ENCODE measurements around the gene TMCC3. TPM values are rescaled to one million over a fixed set of nuclear protein-coding genes. Genes with fewer than 3 reads are reported as not detected.

Gene TMCC3
- total and polyA plus RNA-seq, 8 donors = 0.58 to 14.3 (median 5.0) TPM

DNA sequence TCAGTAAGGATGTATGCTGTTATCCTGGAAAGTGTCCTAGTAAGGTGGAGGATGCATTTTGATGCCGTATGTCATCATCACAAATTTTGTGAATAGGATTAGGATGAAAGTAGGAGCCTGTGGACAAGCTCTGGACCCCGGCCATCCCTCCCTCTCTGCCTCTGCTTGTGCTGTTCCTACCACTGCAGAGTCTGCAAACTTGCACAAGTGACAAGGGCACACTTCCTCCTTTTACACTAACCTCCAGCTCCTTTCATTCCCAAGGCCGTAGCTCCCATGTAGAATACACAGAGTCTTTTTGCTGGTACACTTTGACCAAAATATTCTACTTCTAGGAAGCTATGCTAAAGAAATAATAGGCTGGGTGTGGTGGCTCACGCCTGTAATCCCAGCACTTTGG lies 13.3 kb upstream of the TMCC3 start:
- DNase-seq = no peak
- TF ChIP-seq, protein P1, sequence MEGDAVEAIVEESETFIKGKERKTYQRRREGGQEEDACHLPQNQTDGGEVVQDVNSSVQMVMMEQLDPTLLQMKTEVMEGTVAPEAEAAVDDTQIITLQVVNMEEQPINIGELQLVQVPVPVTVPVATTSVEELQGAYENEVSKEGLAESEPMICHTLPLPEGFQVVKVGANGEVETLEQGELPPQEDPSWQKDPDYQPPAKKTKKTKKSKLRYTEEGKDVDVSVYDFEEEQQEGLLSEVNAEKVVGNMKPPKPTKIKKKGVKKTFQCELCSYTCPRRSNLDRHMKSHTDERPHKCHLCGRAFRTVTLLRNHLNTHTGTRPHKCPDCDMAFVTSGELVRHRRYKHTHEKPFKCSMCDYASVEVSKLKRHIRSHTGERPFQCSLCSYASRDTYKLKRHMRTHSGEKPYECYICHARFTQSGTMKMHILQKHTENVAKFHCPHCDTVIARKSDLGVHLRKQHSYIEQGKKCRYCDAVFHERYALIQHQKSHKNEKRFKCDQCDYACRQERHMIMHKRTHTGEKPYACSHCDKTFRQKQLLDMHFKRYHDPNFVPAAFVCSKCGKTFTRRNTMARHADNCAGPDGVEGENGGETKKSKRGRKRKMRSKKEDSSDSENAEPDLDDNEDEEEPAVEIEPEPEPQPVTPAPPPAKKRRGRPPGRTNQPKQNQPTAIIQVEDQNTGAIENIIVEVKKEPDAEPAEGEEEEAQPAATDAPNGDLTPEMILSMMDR (IDR thresholded peaks at IDR 0.05) = no peak
- TF ChIP-seq EP300 (IDR thresholded peaks at IDR 0.05) = no peak
- TF ChIP-seq POLR2A (IDR thresholded peaks at IDR 0.05) = no peak
- no peak for TF ChIP-seq POLR2AphosphoS5 (IDR thresholded peaks at IDR 0.05)
- Histone ChIP-seq H3K9me3 (no peaks in the 10 kb centered on the region), H3K4me3 (no peak overlapping the region), H3K27ac (no peak overlapping the region), H3K4me1 (peaks cover 0 to 16% (median 0%) of the 10 kb centered on the region in 4 donors), H3K36me3 (no peaks in the 10 kb centered on the region), H3K27me3 (no peaks in the 10 kb centered on the region)
- intact Hi-C loops (cut with DNase I; ENCODE audit: low total_unique reads) = no loop called here
- 79 to 93% (median 89%) methylated on average over 4 of the region's 4 CpGs for WGBS, 5 donors

DNA sequence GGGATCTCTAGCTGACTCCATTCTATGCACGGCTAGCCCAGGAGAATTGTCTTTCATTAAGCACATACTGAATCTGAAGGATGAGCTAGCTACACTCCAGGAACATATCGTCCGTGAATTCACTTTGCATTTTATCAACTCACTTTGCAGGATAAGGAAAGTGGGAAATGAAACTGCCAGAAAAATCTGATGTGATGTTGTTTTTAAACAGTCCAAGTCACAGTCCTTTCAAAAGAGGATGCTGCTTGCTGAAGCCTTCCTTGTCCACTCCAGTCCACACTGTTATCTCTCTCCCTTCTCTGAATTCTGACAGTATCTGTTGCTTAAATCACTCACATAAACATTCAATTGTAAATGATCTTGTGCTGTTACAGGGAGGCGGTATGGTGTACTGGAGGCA lies 12.7 kb upstream of the TMCC3 start:
- no peak overlapping the region for H3K27ac ChIP-seq
- peaks cover 0 to 16% (median 0%) of the 10 kb centered on the region in 4 donors for H3K4me1 ChIP-seq
- WGBS, 5 donors = 55 to 70% (median 60%) methylated on average over 4 of the region's 4 CpGs
- no peaks in the 10 kb centered on the region for H3K27me3 ChIP-seq
- H3K36me3 ChIP-seq = no peaks in the 10 kb centered on the region
- H3K9me3 ChIP-seq = no peaks in the 10 kb centered on the region
- DNase-seq = no peak
- intact Hi-C loops (cut with DNase I; ENCODE audit: low total_unique reads) = no loop called here
- TF ChIP-seq, protein P1 (IDR thresholded peaks at IDR 0.05) = no peak
- TF ChIP-seq EP300 (IDR thresholded peaks at IDR 0.05) = no peak
- TF ChIP-seq POLR2AphosphoS5 (IDR thresholded peaks at IDR 0.05) = no peak
- TF ChIP-seq POLR2A (IDR thresholded peaks at IDR 0.05) = no peak
- no peak overlapping the region for H3K4me3 ChIP-seq

DNA sequence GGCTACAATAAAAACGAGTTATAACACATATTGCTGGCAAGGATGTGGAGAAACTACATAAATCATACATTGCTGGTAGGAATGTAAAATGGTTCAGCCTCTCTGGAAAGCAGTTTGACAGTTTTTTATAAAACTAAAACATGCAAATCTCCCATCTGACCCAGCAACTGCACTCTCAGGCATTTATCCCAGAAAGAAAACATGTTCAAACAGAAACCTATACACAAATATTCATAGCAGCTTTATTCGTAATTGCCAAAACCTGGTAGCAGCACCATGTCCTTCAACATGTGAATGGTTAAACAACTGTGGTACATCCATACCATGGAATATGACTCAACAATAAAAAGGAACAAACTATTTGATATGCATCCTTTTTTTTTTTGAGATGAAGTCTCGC lies 10.1 kb upstream of the TMCC3 start:
- intact Hi-C loops (cut with DNase I; ENCODE audit: low total_unique reads) = no loop called here
- Histone ChIP-seq H3K27me3 (no peaks in the 10 kb centered on the region), H3K4me3 (no peak overlapping the region), H3K27ac (no peak overlapping the region), H3K9me3 (no peaks in the 10 kb centered on the region), H3K36me3 (no peaks in the 10 kb centered on the region), H3K4me1 (peaks cover 0 to 16% (median 0%) of the 10 kb centered on the region in 4 donors)
- no peak for TF ChIP-seq POLR2AphosphoS5 (IDR thresholded peaks at IDR 0.05)
- TF ChIP-seq, protein P1 (IDR thresholded peaks at IDR 0.05) = no peak
- no peak for TF ChIP-seq EP300 (IDR thresholded peaks at IDR 0.05)
- TF ChIP-seq POLR2A (IDR thresholded peaks at IDR 0.05) = no peak
- 55 to 78% (median 71%) methylated on average over 3 of the region's 3 CpGs for WGBS, 5 donors
- DNase-seq = no peak

DNA sequence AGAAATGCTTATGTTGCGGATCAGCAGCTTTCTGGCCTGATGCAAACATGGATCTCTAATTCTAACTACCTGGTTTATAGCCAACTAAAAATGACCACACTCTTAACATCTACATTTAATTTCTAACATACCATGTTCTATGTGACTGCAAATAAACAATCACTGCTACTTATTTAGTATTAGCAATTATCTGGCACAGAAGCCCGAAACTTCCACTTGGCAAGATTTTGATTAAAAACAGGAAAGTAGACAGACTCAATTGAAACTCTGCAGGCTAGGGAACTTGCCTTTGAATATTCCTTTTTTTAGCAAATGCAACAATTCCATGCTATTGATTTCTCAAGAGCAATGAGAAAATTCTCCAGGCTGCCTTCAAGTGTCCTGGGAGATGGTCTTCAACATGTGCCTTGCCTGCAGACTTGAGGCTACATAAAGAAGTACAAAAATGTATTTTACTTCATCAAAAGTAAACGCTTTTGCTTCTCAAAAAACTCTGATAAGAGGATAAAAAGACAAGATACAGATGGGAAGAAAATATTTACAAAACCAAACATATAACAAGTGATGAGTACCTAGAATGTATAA lies 9.1 kb upstream of the TMCC3 start:
- WGBS, 5 donors = 79 to 87% (median 84%) methylated on average over 3 of the region's 3 CpGs
- TF ChIP-seq, protein P1 (IDR thresholded peaks at IDR 0.05) = no peak
- TF ChIP-seq POLR2AphosphoS5 (IDR thresholded peaks at IDR 0.05) = no peak
- DNase-seq = no peak
- no peak overlapping the region for H3K4me3 ChIP-seq
- H3K4me1 ChIP-seq = peaks cover 0 to 16% (median 0%) of the 10 kb centered on the region in 4 donors
- no peak overlapping the region for H3K27ac ChIP-seq
- intact Hi-C loops (cut with DNase I; ENCODE audit: low total_unique reads) = no loop called here
- no peaks in the 10 kb centered on the region for H3K27me3 ChIP-seq
- no peaks in the 10 kb centered on the region for H3K36me3 ChIP-seq
- H3K9me3 ChIP-seq = no peaks in the 10 kb centered on the region

All from stomach (tissue), 9 donors.